HG02943 (cell line): ENCODE results near the gene SMOC2.

Experiments used
- ATAC-seq: cut with Tn5 transposase; IDR thresholded peaks from one replicate; pipeline ENCODE4 v1.9.1; 2021; ENCODE audit warnings: mild to moderate bottlenecking, low read depth, moderate library complexity; ENCODE audit not compliant: unreplicated experiment

Gene SMOC2

GRCh38 chr6:168441434-168442391 is 729 bp downstream of the SMOC2 start:
- no peak for ATAC-seq

DNA sequence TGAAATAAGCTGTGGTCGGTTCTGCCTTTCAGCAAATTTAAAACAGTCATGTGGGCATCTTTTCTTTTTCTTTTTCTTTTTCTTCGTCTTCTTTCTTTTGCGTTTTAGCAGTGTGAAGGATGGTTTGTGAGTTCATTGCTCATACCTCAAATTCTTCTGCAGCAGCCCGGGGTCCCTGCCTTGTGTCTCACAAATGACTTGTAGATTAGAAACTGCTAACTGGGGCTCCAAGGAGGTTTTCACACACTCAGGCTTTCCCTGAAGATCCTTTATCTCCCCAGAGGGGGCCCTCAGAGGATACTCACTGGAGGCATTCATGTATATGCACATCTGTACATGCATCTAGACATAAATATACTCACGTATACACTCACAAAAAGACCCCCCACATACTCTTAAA is 1.7 kb downstream of the SMOC2 start:
- no peak for ATAC-seq

DNA sequence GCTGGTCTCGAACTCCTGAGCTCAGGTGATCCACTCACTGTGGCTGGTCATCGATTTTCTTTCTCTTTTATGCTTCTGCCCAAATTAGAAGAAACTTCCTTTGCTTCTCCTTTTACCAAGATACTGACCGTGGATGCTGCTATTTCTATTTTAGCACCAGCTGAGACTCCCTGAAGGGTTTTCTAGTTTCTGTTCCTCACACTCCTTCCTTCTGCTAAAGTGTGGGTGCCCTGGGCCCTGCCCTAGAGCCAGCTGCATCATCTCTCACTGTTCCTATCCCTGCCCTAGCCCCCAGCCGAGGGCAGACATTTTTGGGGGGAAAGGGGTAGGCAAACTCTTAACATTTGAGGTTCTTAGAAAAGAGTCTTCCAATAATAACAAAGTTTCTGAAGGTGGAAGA is 6.3 kb downstream of the SMOC2 start:
- no peak for ATAC-seq

DNA sequence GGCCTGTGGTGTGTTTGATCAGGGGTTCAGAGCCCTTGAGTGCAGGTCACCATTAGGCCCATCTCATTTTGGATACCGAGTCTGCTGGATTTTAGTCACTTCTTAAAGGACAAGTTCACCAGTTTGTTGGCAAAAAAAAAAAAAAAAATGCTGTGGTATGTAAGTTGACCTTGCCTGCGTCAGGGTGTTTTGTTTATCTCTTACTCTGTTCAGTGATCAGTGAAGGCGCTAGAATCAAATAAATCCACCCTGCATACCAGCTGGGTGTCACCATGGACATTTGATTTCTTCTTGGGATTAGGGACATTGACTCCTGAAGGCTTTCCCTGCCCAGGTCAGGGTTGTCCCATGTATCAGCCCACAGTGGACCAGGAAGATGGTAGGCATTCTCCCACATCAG is 6.7 kb downstream of the SMOC2 start:
- ATAC-seq: no peak

GRCh38 chr6:168448243-168448855 is 7.4 kb downstream of the SMOC2 start:
- no peak for ATAC-seq

GRCh38 chr6:168450917-168451316 is 9.9 kb downstream of the SMOC2 start:
- ATAC-seq: no peak

DNA sequence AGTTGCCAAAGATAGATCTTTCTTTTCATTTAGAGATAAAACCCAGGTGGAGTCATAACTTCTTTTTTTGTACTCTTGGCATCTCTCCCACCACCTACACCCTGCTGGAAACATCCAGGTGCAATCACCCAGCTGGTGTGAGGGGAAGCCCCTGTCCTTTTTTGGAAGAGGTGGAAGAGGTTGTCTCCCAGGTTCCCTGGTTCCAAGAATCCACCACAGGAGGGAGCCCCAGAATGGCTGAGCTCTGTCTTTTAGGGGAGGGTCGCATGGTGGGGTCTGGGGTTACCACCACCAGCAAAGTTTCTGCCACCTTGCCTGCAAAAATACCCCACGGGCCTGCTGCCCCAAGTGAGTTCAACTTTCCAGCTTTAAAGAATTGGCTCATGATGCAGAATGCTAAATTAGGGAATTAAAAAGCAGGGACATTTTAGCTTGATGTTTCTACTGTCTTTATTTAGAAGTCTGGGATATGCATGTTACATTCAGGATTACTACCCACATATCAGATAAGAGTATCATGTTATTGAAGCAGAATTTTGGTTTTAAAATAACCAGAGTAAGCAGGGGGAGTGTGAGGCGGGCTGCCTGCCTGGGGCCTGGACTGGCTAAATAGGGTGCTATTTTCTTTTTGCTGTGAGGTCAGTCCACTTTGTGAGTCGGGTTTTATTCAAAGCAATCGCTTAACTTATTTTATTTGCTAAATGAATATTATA is 11.0 kb downstream of the SMOC2 start:
- ATAC-seq: no peak

- no peak for ATAC-seq
Observed at GRCh38 chr6:168452685-168453377, 11.8 kb downstream of the SMOC2 start.

- ATAC-seq: no peak
Observed at GRCh38 chr6:168455847-168456530, 15.0 kb downstream of the SMOC2 start.

DNA sequence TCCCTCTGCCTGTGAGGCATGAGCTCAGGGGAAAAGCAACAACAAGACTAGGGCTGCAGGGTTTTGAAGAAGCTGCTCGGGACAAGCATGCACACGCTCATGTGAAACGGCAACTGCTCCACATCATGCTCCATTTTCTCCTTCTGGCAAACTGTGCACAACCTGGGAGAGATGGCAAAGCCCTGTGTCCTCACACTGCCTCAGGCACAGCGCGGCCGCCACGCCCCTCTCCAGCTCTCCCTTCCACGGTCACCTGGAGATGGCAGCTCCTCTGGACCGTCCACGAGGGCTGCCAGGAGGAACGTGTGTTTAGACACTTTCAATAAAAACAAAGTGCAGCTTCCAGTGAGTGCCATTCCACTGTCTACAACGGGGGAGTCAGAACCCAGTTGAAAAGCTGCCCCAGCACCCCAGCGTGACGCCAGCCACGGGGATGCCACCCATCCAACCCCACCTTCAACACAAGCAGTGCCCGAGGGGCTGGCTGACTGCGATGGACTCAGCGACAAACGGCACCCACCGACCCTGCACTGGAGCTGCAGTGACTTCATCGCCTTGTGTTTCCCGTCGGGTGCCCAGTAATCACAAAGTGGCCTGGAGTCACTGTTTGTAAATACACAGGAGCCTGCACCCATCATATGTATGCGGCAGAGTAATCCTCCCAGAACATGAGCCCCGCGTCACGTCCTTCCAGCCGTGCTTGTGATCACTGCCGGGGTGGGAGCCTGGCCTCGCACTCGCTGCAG is 16.1 kb downstream of the SMOC2 start:
- ATAC-seq: no peak

- ATAC-seq: no peak
Observed at GRCh38 chr6:168457653-168457934, 16.6 kb downstream of the SMOC2 start.

DNA sequence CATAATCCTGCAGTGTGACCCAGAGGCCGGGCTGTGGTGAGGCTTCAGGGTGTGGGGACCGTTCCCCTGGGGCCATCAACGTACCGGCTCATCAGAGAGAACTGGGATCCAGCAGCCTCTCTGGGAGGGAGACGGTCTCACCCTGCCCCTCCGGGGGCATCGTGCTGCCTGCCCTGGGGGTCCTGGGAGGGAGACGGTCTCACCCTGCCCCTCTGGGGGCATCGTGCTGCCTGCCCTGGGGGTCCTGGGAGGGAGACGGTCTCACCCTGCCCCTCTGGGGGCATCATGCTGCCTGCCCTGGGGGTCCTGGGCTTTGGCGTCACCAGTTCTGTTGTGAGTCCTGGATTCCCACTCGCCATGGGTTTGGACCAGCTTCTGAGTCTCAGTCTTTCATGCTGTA is 17.1 kb downstream of the SMOC2 start:
- no peak for ATAC-seq

GRCh38 chr6:168459572-168459971 is 18.6 kb downstream of the SMOC2 start:
- no peak for ATAC-seq

GRCh38 chr6:168462289-168462853 is 21.4 kb downstream of the SMOC2 start:
- no peak for ATAC-seq

DNA sequence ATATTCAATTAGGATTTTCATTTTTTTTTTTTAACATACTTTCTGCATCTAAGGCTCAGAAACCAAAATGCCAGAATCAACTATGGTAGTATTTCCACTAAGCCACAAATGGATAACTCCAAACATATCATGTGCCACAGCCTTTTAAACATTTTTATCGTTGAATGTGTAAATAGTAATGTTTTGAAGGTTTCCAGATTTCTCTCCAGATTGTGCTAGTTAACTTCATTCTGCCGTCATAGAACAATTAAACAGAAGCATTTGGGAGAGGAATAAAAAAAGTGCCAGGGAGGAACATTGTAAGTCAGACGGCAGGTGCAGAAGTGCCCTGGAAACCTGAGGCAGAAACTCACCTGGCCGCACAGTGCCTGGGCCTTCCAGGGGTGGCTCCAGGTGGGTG is 23.6 kb downstream of the SMOC2 start:
- no peak for ATAC-seq

DNA sequence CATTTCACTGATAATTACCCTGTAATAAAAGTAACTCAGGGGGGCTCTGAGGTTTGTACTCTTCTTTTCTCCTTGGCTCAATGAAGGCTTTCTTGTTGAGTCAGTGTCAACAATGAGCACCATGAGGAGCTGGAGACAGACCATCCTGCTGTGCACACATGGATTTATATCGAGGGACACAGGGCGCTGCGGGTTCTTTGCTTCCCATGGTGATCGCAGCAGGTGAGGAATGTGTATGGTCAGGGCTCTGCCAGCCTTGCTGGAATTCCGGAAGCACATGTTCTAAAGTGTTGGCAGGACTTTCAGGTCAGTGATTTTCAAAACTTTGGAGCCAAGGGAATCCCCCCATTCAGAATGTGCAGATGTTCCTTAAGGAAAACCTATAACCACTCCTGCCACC is 27.1 kb downstream of the SMOC2 start:
- no peak for ATAC-seq

- ATAC-seq: no peak
Observed at GRCh38 chr6:168469521-168469920, 28.5 kb downstream of the SMOC2 start.

- no peak for ATAC-seq
Observed at GRCh38 chr6:168469926-168470325, 28.9 kb downstream of the SMOC2 start.

- no peak for ATAC-seq
Observed at GRCh38 chr6:168472363-168472762, 31.4 kb downstream of the SMOC2 start.
